H1 (cell line): ENCODE results near the gene RFFL. TPM values are rescaled to one million over a fixed set of nuclear protein-coding genes. Genes with fewer than 3 reads are reported as not detected.

Source experiments
- CTCF ChIA-PET: fragments of 300-600 bp; sonication (Branson Sonifier 250); formaldehyde crosslinking; loops from one replicate; lab custom pipeline; 2021; ENCODE audit not compliant: partially characterized antibody; lab: Charles Lee
- POLR2A ChIA-PET: fragments of 300-600 bp; sonication (Branson Sonifier 250); formaldehyde crosslinking; loops from one replicate; lab custom pipeline; 2021; ENCODE audit warnings: inconsistent platforms; ENCODE audit not compliant: partially characterized antibody; lab: Charles Lee
- DNase-seq, 2 experiments: peaks; one replicate each; pipeline versions ENCODE4 v3.0.0 to v3.0.0-alpha.2; 2010 to 2022; ENCODE audit warnings: low spot score in 2 of 2, low read depth in 1 of 2, mixed read lengths in 1 of 2
- FAIRE-seq: peaks from 2 replicates; lab custom pipeline; 2011; peaks lifted over from hg19 to GRCh38; lab: Jason Lieb, UNC
- H2AFZ ChIP-seq: 2 replicates; pipeline ENCODE4 v1.8.1; 2012; ENCODE audit warnings: low read length, inconsistent platforms
- H2AK5ac ChIP-seq: 2 replicates; pipeline ENCODE4 v1.6.1; 2013; ENCODE audit warnings: low read depth, low read length
- H2BK120ac ChIP-seq: replicated peaks from 2 replicates; pipeline ENCODE3; 2013; ENCODE audit warnings: low read depth, low read length, inconsistent platforms
- H2BK12ac ChIP-seq: 2 replicates; pipeline ENCODE4 v1.6.1; 2013; ENCODE audit warnings: low read depth, low read length
- H2BK15ac ChIP-seq: 2 replicates; pipeline ENCODE4 v1.6.1; 2013; ENCODE audit warnings: low read length
- H2BK20ac ChIP-seq: 2 replicates; pipeline ENCODE4 v1.6.1; 2013; ENCODE audit warnings: low read length
- H2BK5ac ChIP-seq: 2 replicates; pipeline ENCODE4 v1.6.1; 2013; ENCODE audit warnings: low read depth, low read length
- H3K14ac ChIP-seq: 2 replicates; pipeline ENCODE4 v1.6.1; 2013; ENCODE audit warnings: inconsistent platforms; ENCODE audit not compliant: insufficient read length
- H3K18ac ChIP-seq: 2 replicates; pipeline ENCODE4 v1.6.1; 2013; ENCODE audit warnings: low read length; ENCODE audit errors: extremely low read depth
- H3K23ac ChIP-seq: 2 replicates; pipeline ENCODE4 v1.6.1; 2013; ENCODE audit warnings: inconsistent platforms; ENCODE audit not compliant: insufficient read length
- H3K23me2 ChIP-seq: 2 replicates; pipeline ENCODE4 v1.6.1; 2013; ENCODE audit warnings: low read depth, low read length
- H3K27ac ChIP-seq: 2 replicates; pipeline ENCODE4 v1.6.1; 2011; ENCODE audit warnings: low read depth, low read length, inconsistent platforms
- H3K27me3 ChIP-seq, 4 experiments: replicated peaks in 1 of 4; 1 replicate in 1 of 4; 2 replicates in 3 of 4; pipeline versions ENCODE4 v1.6.1 to v1.8.1; 2011 to 2013; ENCODE audit warnings: low read length in 3 of 4, mild to moderate bottlenecking in 3 of 4, inconsistent platforms in 2 of 4, mixed read lengths in 2 of 4, moderate library complexity in 1 of 4; ENCODE audit not compliant: control insufficient read depth in 3 of 4, insufficient read depth in 3 of 4; ENCODE audit errors: extremely low read depth in 1 of 4
- H3K36me3 ChIP-seq, 4 experiments: 2 replicates each; pipeline versions ENCODE4 v1.6.1 to v1.8.1; 2011 to 2013; ENCODE audit warnings: mild to moderate bottlenecking in 4 of 4, low read length in 3 of 4, moderate library complexity in 2 of 4, control low read depth in 1 of 4, inconsistent platforms in 1 of 4; ENCODE audit not compliant: insufficient read depth in 4 of 4, control insufficient read depth in 2 of 4
- H3K4ac ChIP-seq: replicated peaks from 2 replicates; pipeline ENCODE3; 2013; ENCODE audit warnings: low read length, low read depth, mixed read lengths, inconsistent platforms; ENCODE audit not compliant: insufficient read length
- H3K4me1 ChIP-seq, 4 experiments: replicated peaks in 1 of 4; 1 replicate in 1 of 4; 2 replicates in 3 of 4; pipeline versions ENCODE4 v1.6.1 to v1.8.1; 2011 to 2013; ENCODE audit warnings: low read length in 3 of 4, inconsistent platforms in 2 of 4, mixed read lengths in 1 of 4; ENCODE audit not compliant: insufficient read depth in 4 of 4, control insufficient read depth in 3 of 4
- H3K4me2 ChIP-seq, 2 experiments: 2 replicates each; pipeline versions ENCODE4 v1.6.1 to v1.8.1; 2011 to 2013; ENCODE audit warnings: low read depth in 2 of 2, low read length in 2 of 2, control low read depth in 1 of 2, inconsistent platforms in 1 of 2, mild to moderate bottlenecking in 1 of 2; ENCODE audit not compliant: insufficient read depth in 1 of 2
- H3K4me3 ChIP-seq, 4 experiments: fragments of 200-600, 300-600 bp in 1 of 4; sonication (generic), shearing (Covaris generic), sonication (Bioruptor Twin) in 1 of 4; 2 replicates each; pipeline versions ENCODE4 v1.5.1 to v1.8.1; 2011 to 2016; ENCODE audit warnings: low read length in 4 of 4, low read depth in 3 of 4, control low read depth in 2 of 4, inconsistent platforms in 2 of 4, mild to moderate bottlenecking in 2 of 4, mixed read lengths in 1 of 4, moderate library complexity in 1 of 4; ENCODE audit not compliant: insufficient read depth in 2 of 4; ENCODE audit errors: extremely low read depth in 1 of 4
- H3K56ac ChIP-seq: replicated peaks from 2 replicates; pipeline ENCODE3; 2013; ENCODE audit warnings: low read depth, mild to moderate bottlenecking, mixed read lengths, low read length, inconsistent platforms; ENCODE audit not compliant: insufficient read length
- H3K79me1 ChIP-seq: 2 replicates; pipeline ENCODE4 v1.6.1; 2013; ENCODE audit warnings: low read depth, low read length, control low read depth
- H3K79me2 ChIP-seq, 2 experiments: 2 replicates each; pipeline versions ENCODE4 v1.6.1 to v1.8.1; 2012 to 2013; ENCODE audit warnings: low read length in 2 of 2, mild to moderate bottlenecking in 2 of 2, inconsistent platforms in 1 of 2; ENCODE audit not compliant: insufficient read depth in 2 of 2, control insufficient read depth in 1 of 2
- H3K9ac ChIP-seq, 4 experiments: replicated peaks in 1 of 4; 1 replicate in 1 of 4; 2 replicates in 3 of 4; pipeline versions ENCODE4 v1.6.1 to v1.8.1; 2011 to 2013; ENCODE audit warnings: low read depth in 3 of 4, low read length in 3 of 4, control low read depth in 2 of 4, mild to moderate bottlenecking in 2 of 4, moderate library complexity in 2 of 4, inconsistent platforms in 1 of 4; ENCODE audit errors: extremely low read depth in 1 of 4
- H3K9me3 ChIP-seq, 2 experiments: 2 replicates each; pipeline versions ENCODE4 v1.6.1 to v1.8.1; 2012 to 2013; ENCODE audit warnings: mild to moderate bottlenecking in 2 of 2, moderate library complexity in 2 of 2, control low read depth in 1 of 2, inconsistent platforms in 1 of 2, low read depth in 1 of 2, low read length in 1 of 2, mixed read lengths in 1 of 2; ENCODE audit not compliant: insufficient read depth in 2 of 2
- H4K20me1 ChIP-seq, 2 experiments: replicated peaks in 1 of 2; 2 replicates each; pipeline versions ENCODE3 to v1.8.1; 2011 to 2013; ENCODE audit warnings: inconsistent platforms in 2 of 2, low read length in 2 of 2, mild to moderate bottlenecking in 1 of 2; ENCODE audit not compliant: insufficient read depth in 2 of 2, control insufficient read depth in 1 of 2
- H4K5ac ChIP-seq: 2 replicates; pipeline ENCODE4 v1.6.1; 2013; ENCODE audit warnings: low read length, low read depth, mixed read lengths, inconsistent platforms; ENCODE audit not compliant: insufficient read length
- H4K8ac ChIP-seq: 2 replicates; pipeline ENCODE4 v1.8.0; 2013; ENCODE audit warnings: mild to moderate bottlenecking, moderate library complexity, low read length, inconsistent platforms; ENCODE audit not compliant: insufficient read depth; ENCODE audit errors: extremely low read depth
- H4K91ac ChIP-seq: replicated peaks from 2 replicates; pipeline ENCODE3; 2013; ENCODE audit warnings: low read length, mixed read lengths, inconsistent platforms; ENCODE audit not compliant: insufficient read length
- ASH2L ChIP-seq: fragments of 200-600, 300-600 bp; sonication (generic); IDR thresholded peaks from one replicate; pipeline ENCODE4 v1.7.1; 2017; ENCODE audit warnings: low read length
- CBX8 ChIP-seq: fragments of 300-800, 300-1000 bp; sonication (generic); IDR thresholded peaks from 2 replicates; pipeline ENCODE4 v1.7.1; 2016; ENCODE audit warnings: low read depth, low read length, borderline replicate concordance
- GTF2F1 ChIP-seq: IDR thresholded peaks from 2 replicates; pipeline ENCODE4 v1.6.1; 2012; ENCODE audit warnings: low read depth, low read length, improper control_type of control experiment, borderline replicate concordance
- KDM4A ChIP-seq: IDR thresholded peaks from one replicate; pipeline ENCODE4 v1.7.1; 2012; ENCODE audit warnings: low read depth, mild to moderate bottlenecking, moderate library complexity, low read length, inconsistent platforms; ENCODE audit not compliant: severe bottlenecking
- RNF2 ChIP-seq: fragments of 200-900, 300-1000 bp; sonication (generic); IDR thresholded peaks from 2 replicates; pipeline ENCODE4 v1.7.1; 2016; ENCODE audit warnings: borderline replicate concordance, low read depth, mild to moderate bottlenecking, antibody characterized with exemption, low read length; ENCODE audit not compliant: poor library complexity, severe bottlenecking; ENCODE audit errors: missing control alignments
- SIRT6 ChIP-seq: IDR thresholded peaks from one replicate; pipeline ENCODE4 v1.7.1; 2012; ENCODE audit warnings: low read length, inconsistent platforms
- TAF7 ChIP-seq: optimal IDR thresholded peaks from 2 replicates; pipeline ENCODE3; 2011; ENCODE audit warnings: low read depth, mild to moderate bottlenecking, inconsistent platforms, low read length, moderate library complexity, borderline replicate concordance
- TEAD4 ChIP-seq: IDR thresholded peaks from 2 replicates; pipeline ENCODE4 v1.6.1; 2012; ENCODE audit warnings: low read depth, low read length, inconsistent platforms, mixed read lengths
- polyA plus RNA-seq, 7 experiments: library from polyadenylated mRNA; depleted of rRNA in 3 of 7; stranded (reverse) in 5 of 7; unstranded in 2 of 7; fragments of >200 nt in 5 of 7; fragments of 200-250 nt in 2 of 7; gene quantifications; 1 replicate in 5 of 7; 2 replicates in 1 of 7; 4 replicates in 1 of 7; pipeline versions ENCODE4 v1.2.1 to v1.2.3, GENCODE V29; 2011 to 2013; ENCODE audit warnings: missing spikeins in 2 of 7, mixed read lengths in 2 of 7
- total RNA-seq: library from RNA; stranded (reverse); fragmentation: NEBNext Ultra II Directional; extraction: Animal tissue kit (Norgen Biotek cat#: 25700); gene quantifications from 2 replicates; pipeline ENCODE4 v1.2.1, GENCODE V29; 2021
- TF ChIP-seq, protein P1 (sequence below): IDR thresholded peaks from 2 replicates; pipeline ENCODE4 v1.6.1; 2012; ENCODE audit warnings: inconsistent platforms
- TF ChIP-seq, protein P2 (sequence below), 3 experiments: IDR thresholded peaks; 1 replicate in 2 of 3; 2 replicates in 1 of 3; pipeline versions ENCODE4 v1.5.1 to v1.6.1; 2011; ENCODE audit warnings: low read length in 3 of 3, mild to moderate bottlenecking in 3 of 3, inconsistent platforms in 2 of 3, low read depth in 1 of 3, moderate library complexity in 1 of 3; ENCODE audit not compliant: insufficient read depth in 1 of 3; ENCODE audit errors: control extremely low read depth in 1 of 3
- TF ChIP-seq, protein P3 (sequence below): IDR thresholded peaks from 2 replicates; pipeline ENCODE4 v1.6.1; 2012; ENCODE audit warnings: inconsistent platforms

The RFFL gene
- total and polyA plus RNA-seq, 2 of the 8 experiments (the other 6 are each of a cell fraction or from before 2014, with no cell fraction given): 14.0 to 24.5 TPM

DNA sequence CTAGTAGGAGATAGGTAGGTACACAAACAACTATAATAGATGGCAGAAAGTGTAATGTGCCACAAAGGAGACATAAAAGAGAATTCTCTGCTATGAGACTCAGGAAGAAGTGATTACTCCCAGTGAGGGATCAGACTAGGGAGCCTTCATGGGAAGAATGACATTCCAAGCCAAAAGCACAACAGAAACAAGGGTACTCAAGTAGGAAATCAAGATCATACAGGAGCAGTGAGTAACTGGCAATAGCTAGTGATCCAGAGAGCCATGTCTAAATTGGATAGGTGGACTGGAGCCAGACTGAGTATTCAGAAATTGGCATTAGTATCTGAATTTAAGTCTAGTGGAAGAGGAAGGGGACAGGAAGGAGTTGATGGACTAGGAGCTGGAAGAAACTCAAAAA lies 10.7 kb downstream of the RFFL start:
- H2AFZ ChIP-seq: no peak overlapping the region
- H3K4me2 ChIP-seq: no peak overlapping the region
- H2BK120ac ChIP-seq: no peak overlapping the region
- H2BK5ac ChIP-seq: no peak overlapping the region
- no peaks in the 10 kb centered on the region for H3K36me3 ChIP-seq
- no peaks in the 10 kb centered on the region; the same call in 1 of the 2 replicates for H3K23me2 ChIP-seq
- H3K4me3 ChIP-seq: no peak overlapping the region
- no peak for DNase-seq
- no peak for TF ChIP-seq RNF2
- TF ChIP-seq SIRT6: no peak
- TF ChIP-seq, protein P1, sequence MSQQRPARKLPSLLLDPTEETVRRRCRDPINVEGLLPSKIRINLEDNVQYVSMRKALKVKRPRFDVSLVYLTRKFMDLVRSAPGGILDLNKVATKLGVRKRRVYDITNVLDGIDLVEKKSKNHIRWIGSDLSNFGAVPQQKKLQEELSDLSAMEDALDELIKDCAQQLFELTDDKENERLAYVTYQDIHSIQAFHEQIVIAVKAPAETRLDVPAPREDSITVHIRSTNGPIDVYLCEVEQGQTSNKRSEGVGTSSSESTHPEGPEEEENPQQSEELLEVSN: no peak
- TF ChIP-seq KDM4A: no peak
- no peak for TF ChIP-seq ASH2L
- TF ChIP-seq, protein P2, sequence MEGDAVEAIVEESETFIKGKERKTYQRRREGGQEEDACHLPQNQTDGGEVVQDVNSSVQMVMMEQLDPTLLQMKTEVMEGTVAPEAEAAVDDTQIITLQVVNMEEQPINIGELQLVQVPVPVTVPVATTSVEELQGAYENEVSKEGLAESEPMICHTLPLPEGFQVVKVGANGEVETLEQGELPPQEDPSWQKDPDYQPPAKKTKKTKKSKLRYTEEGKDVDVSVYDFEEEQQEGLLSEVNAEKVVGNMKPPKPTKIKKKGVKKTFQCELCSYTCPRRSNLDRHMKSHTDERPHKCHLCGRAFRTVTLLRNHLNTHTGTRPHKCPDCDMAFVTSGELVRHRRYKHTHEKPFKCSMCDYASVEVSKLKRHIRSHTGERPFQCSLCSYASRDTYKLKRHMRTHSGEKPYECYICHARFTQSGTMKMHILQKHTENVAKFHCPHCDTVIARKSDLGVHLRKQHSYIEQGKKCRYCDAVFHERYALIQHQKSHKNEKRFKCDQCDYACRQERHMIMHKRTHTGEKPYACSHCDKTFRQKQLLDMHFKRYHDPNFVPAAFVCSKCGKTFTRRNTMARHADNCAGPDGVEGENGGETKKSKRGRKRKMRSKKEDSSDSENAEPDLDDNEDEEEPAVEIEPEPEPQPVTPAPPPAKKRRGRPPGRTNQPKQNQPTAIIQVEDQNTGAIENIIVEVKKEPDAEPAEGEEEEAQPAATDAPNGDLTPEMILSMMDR (IDR thresholded peaks at IDR 0.05; ENCODE audit: control extremely low read depth in 1 of 3, insufficient read depth in 1 of 3, low read depth in 1 of 3, low read length in 3 of 3): no peak
- no peak for TF ChIP-seq GTF2F1
- no peak for TF ChIP-seq TEAD4
- TF ChIP-seq TAF7: no peak
- TF ChIP-seq, protein P3, sequence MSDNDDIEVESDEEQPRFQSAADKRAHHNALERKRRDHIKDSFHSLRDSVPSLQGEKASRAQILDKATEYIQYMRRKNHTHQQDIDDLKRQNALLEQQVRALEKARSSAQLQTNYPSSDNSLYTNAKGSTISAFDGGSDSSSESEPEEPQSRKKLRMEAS: no peak
- TF ChIP-seq CBX8: no peak
- no peaks in the 10 kb centered on the region for H3K79me2 ChIP-seq
- H2BK12ac ChIP-seq: no peak overlapping the region
- H2AK5ac ChIP-seq: no peak overlapping the region
- H3K18ac ChIP-seq: no peak overlapping the region
- H3K4me1 ChIP-seq: no peaks in the 10 kb centered on the region
- H4K20me1 ChIP-seq: no peaks in the 10 kb centered on the region
- no peaks in the 10 kb centered on the region; the same call in 1 of the 2 replicates for H3K79me1 ChIP-seq
- no peak overlapping the region for H2BK20ac ChIP-seq
- H3K14ac ChIP-seq: no peak overlapping the region
- H3K27me3 ChIP-seq: no peaks in the 10 kb centered on the region
- H4K91ac ChIP-seq: no peak overlapping the region
- CTCF ChIA-PET: interaction anchor here (1.3 kb wide), 1 partner anchor 11 kb away, joined by 4 read pairs; no protein-coding TSS in a partner anchor
- no peak overlapping the region for H3K27ac ChIP-seq
- no peak overlapping the region for H2BK15ac ChIP-seq
- H4K5ac ChIP-seq: no peak overlapping the region
- no peak overlapping the region for H3K23ac ChIP-seq
- no peak overlapping the region for H3K9ac ChIP-seq
- H3K9me3 ChIP-seq: no peaks in the 10 kb centered on the region
- H3K56ac ChIP-seq: no peak overlapping the region
- H4K8ac ChIP-seq: no peak overlapping the region
- H3K4ac ChIP-seq: no peak overlapping the region
- POLR2A ChIA-PET: interaction anchor here (0.7 to 1.8 kb wide), 2 partner anchors 12 to 37 kb away, joined by 3 to 5 read pairs; no protein-coding TSS in a partner anchor
- FAIRE-seq: no peak
